ENCODE data around the gene DOK6.

- TF ChIP-seq CTCF (IDR thresholded peaks at IDR 0.05 in 8 of 11, conservative IDR thresholded peaks at IDR 0.05 in 3 of 11), result no peak
- no peak for TF ChIP-seq POLR2A (IDR thresholded peaks at IDR 0.05)
These were observed 354.4 kb downstream of the DOK6 start for GRCh38 chr18:69755041-69755440.

Data from spleen (tissue), 7 donors.